Testis (tissue), 3 donors: ENCODE results near the gene ALDH16A1. TPM values are rescaled to one million over a fixed set of nuclear protein-coding genes. Genes with fewer than 3 reads are reported as not detected.
A peak's percentile ranks its signal among the peaks of the same experiment; 100 is the strongest.
"Not testable (repeated sequence)": the region's sequence is repeated elsewhere in the genome, so short reads cannot be mapped to it uniquely, and the experiment has no call there.

ENCODE experiments used
- DNase-seq: peaks from one replicate; pipeline ENCODE4 v3.0.0-alpha.2; 2019
- H3K27ac ChIP-seq, 2 donors: fragments of 200-600 bp; sonication (generic); one replicate each; pipeline ENCODE4 v1.5.1; 2019
- H3K27me3 ChIP-seq: fragments of 200-600 bp; sonication (generic); one replicate; pipeline ENCODE4 v1.5.1; 2019
- H3K36me3 ChIP-seq: fragments of 200-600 bp; sonication (generic); one replicate; pipeline ENCODE4 v1.5.1; 2017; ENCODE audit warnings: low read depth; ENCODE audit errors: missing control alignments
- H3K4me1 ChIP-seq: fragments of 200-600 bp; sonication (generic); one replicate; pipeline ENCODE4 v1.5.1; 2019
- H3K4me3 ChIP-seq, 2 donors: fragments of 200-600 bp; sonication (generic); one replicate each; pipeline ENCODE4 v1.5.1; 2017 to 2019
- H3K9me3 ChIP-seq: fragments of 200-600 bp; sonication (generic); one replicate; pipeline ENCODE4 v1.5.1; 2017
- POLR2A ChIP-seq: fragments of 450-650 bp; IDR thresholded peaks from one replicate; pipeline ENCODE4 v1.6.1; 2017; ENCODE audit warnings: antibody characterized with exemption, mild to moderate bottlenecking, moderate library complexity
- WGBS, 2 donors: methylation state at CpG; one replicate each; pipeline ENCODE4 v1.1.5; 2018; 5-methylcytosine and 5-hydroxymethylcytosine counted together
- intact Hi-C: fragments of 100-400 bp; cut with DNase I; formaldehyde crosslinking; loops from one replicate; pipeline ENCODE4 v1.15.1; 2023; ENCODE audit warnings: low total_unique reads
- polyA plus RNA-seq: library from polyadenylated mRNA; stranded (reverse); fragments of 350-450 nt; fragmentation: Illumina TruSeq; extraction: RNeasy Lipid Tissue Mini Kit (QIAGEN cat#74804); gene quantifications from one replicate; pipeline ENCODE4 v1.2.3, GENCODE V29; 2014; ENCODE audit warnings: low read depth, low replicate concordance; ENCODE audit not compliant: insufficient read depth
- total RNA-seq, 2 donors: library from RNA; depleted of rRNA; stranded (reverse); fragments of >200 nt; gene quantifications; one replicate each; pipeline ENCODE4 v1.2.3, GENCODE V29; 2016
- TF ChIP-seq, protein P1 (sequence below), 3 experiments: fragments of 450-650 bp in 2 of 3; fragments of 200-600 bp in 1 of 3; sonication (generic) in 1 of 3; IDR thresholded peaks; one replicate each; pipeline ENCODE4 v1.5.1; 2016 to 2019; ENCODE audit warnings: antibody characterized with exemption in 3 of 3, mild to moderate bottlenecking in 2 of 3, moderate library complexity in 1 of 3

The ALDH16A1 gene
- total and polyA plus RNA-seq, 3 donors from 2014 or later = 8.5 to 24.7 (median 22.4) TPM

GRCh38 chr19:49469828-49470614 is 17.0 kb downstream of the ALDH16A1 start:
- no peak for DNase-seq
- Histone ChIP-seq H3K27ac (peak overlapping the region in 1 of 2 donors; percentile 64), H3K4me1 (peaks cover 13% of the 10 kb centered on the region), H3K9me3 (no peaks in the 10 kb centered on the region), H3K36me3 (no peaks in the 10 kb centered on the region), H3K4me3 (no peak overlapping the region), H3K27me3 (no peaks in the 10 kb centered on the region)
- intact Hi-C loops = no loop called here
- WGBS, 2 donors = 83 to 94% methylated on average over 13 to 25 of the region's 25 CpGs
- TF ChIP-seq, protein P1, sequence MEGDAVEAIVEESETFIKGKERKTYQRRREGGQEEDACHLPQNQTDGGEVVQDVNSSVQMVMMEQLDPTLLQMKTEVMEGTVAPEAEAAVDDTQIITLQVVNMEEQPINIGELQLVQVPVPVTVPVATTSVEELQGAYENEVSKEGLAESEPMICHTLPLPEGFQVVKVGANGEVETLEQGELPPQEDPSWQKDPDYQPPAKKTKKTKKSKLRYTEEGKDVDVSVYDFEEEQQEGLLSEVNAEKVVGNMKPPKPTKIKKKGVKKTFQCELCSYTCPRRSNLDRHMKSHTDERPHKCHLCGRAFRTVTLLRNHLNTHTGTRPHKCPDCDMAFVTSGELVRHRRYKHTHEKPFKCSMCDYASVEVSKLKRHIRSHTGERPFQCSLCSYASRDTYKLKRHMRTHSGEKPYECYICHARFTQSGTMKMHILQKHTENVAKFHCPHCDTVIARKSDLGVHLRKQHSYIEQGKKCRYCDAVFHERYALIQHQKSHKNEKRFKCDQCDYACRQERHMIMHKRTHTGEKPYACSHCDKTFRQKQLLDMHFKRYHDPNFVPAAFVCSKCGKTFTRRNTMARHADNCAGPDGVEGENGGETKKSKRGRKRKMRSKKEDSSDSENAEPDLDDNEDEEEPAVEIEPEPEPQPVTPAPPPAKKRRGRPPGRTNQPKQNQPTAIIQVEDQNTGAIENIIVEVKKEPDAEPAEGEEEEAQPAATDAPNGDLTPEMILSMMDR (IDR thresholded peaks at IDR 0.05) = no peak
- no peak for TF ChIP-seq POLR2A

DNA sequence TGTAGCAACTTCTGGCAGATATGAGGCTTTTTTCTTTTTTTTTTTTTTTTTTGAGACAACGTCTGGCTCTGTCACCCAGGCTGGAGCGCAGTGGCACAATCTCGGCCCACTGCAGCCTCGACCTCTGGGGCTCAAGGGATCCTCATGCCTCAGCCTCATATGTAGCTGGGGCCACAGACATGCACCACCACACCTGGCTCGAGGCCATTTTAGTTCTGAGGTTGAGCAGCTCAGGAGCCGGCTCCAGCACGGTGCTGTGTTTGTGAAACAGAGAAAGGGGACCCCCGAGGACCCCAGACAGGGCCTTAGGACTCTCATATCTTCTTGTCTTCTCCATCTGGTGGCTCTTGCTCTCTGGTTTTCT is 17.6 kb downstream of the ALDH16A1 start:
- peak overlapping the region in 1 of 2 donors; percentile 54 for H3K27ac ChIP-seq
- H3K36me3 ChIP-seq = no peaks in the 10 kb centered on the region
- 70 to 89% methylated on average over 3 to 8 of the region's 8 CpGs for WGBS, 2 donors
- H3K4me1 ChIP-seq = peaks cover 13% of the 10 kb centered on the region
- H3K27me3 ChIP-seq = no peaks in the 10 kb centered on the region
- no peak for DNase-seq
- intact Hi-C loops = no loop called here
- no peaks in the 10 kb centered on the region for H3K9me3 ChIP-seq
- no peak overlapping the region for H3K4me3 ChIP-seq
- TF ChIP-seq POLR2A = no peak
- TF ChIP-seq, protein P1 (IDR thresholded peaks at IDR 0.05) = no peak

- H3K36me3 ChIP-seq = no peaks in the 10 kb centered on the region
- no peak for DNase-seq
- intact Hi-C loops = no loop called here
- H3K4me1 ChIP-seq = peaks cover 13% of the 10 kb centered on the region
- TF ChIP-seq, protein P1 (IDR thresholded peaks at IDR 0.05) = no peak
- no peak for TF ChIP-seq POLR2A
- no peaks in the 10 kb centered on the region for H3K9me3 ChIP-seq
- H3K27ac ChIP-seq = no peak overlapping the region
- H3K4me3 ChIP-seq = no peak overlapping the region
- WGBS, 2 donors = 78 to 83% methylated on average over 7 to 9 of the region's 9 CpGs
- H3K27me3 ChIP-seq = no peaks in the 10 kb centered on the region
These were observed 19.9 kb downstream of the ALDH16A1 start for GRCh38 chr19:49472936-49473335.

DNA sequence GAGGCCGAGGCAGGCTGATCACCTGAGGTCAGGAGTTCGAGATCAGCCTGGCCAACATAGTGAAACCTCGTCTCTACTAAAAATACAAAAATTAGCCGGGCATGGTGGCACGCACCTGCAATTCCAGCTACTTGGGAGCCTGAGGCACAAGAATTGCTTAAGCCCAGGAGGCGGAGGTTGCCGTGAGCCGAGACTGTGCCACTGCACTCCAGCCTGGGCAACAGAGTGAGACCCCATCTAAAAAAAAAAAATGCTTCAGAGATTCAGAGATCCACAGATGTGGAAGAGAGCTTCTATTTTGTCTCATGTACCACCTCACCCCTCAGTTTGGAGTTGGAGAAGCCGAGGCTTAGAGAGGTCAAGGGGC is 20.5 kb downstream of the ALDH16A1 start:
- H3K27me3 ChIP-seq, H3K4me3 ChIP-seq, H3K36me3 ChIP-seq, H3K9me3 ChIP-seq, intact Hi-C loops, DNase-seq: not testable (repeated sequence)
- Histone ChIP-seq H3K4me1 (peaks cover 13% of the 10 kb centered on the region), H3K27ac (peak overlapping the region in 1 of 2 donors; percentile 83)
- WGBS, 2 donors = 73 to 82% methylated on average over 9 of the region's 9 CpGs

- peak within 1 kb of the TSS; percentile 47 to 63 for H3K4me3 ChIP-seq
- H3K36me3 ChIP-seq = no peaks in the 10 kb centered on the region
- intact Hi-C loops = no loop called here
These were observed 21.0 kb downstream of the ALDH16A1 start, which contains the start of gene FLT3LG for GRCh38 chr19:49473868-49474541. FLT3LG (plus strand) TSS chr19:49474215; CDS start chr19:49474640, 425 bp downstream.

More at GRCh38 chr19:49473868-49474541, 21.0 kb downstream of the ALDH16A1 start, which contains the start of gene FLT3LG:
- Histone ChIP-seq H3K27me3 (no peaks in the 10 kb centered on the region), H3K9me3 (no peaks in the 10 kb centered on the region), H3K4me1 (peaks cover 11% of the 10 kb centered on the region), H3K27ac (peak within 1 kb of the TSS; percentile 60 to 83)
- TF ChIP-seq POLR2A = no peak
- TF ChIP-seq, protein P1 (IDR thresholded peaks at IDR 0.05) = peak; percentile 97 to 100 (median 97)
- peak; percentile 66 for DNase-seq
- WGBS, 2 donors = 3 to 12% methylated on average over 14 to 33 of the region's 33 CpGs
